ENCODE results near the gene HSDL2.

- TF ChIP-seq POLR2A (IDR thresholded peaks at IDR 0.05; ENCODE audit: low read length) (no peak), GATA1 (IDR thresholded peaks at IDR 0.05; ENCODE audit: low read depth, low read length) (no peak)
These were observed 19.7 kb upstream of the HSDL2 start for GRCh38 chr9:112360047-112360804.
